ENCODE measurements around the gene MYO7A.

MYO7A gene

DNA sequence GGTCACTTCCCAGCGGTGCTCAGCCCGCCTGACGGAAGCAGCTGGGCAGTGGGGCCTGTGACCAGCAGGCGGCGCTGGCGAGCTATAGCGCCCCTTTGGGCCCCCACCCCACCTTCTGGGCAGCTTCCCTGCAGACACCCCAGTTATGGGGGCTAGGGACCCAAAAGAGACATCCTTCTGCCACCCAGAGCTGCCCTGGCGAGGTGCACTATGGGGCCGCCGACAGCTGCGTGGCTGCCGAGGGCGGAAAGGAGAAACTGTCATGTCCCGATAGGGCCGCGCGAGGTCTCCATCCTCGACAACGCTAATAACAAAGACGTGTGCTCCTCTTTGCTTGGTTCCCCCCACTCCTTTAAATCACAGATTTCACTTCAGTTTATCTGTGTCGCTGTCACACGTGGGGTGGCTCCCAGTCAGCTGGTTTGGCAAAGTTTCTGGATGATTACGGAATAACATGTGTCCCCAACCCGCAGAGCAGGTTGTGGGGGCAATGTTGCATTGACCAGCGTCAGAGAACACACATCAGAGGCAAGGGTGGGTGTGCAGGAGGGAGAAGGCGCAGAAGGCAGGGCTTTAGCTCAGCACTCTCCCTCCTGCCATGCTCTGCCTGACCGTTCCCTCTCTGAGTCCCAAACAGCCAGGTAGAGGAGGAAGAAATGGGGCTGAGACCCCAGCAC lies 673 bp upstream of the MYO7A start:
- Mint-ChIP-seq H3K9me3 (no peaks in the 10 kb centered on the region), H3K4me3 (peak overlapping the region; percentile 64), H3K27ac (no peak overlapping the region), H3K4me1 (peaks cover 21% of the 10 kb centered on the region), H3K36me3 (no peaks in the 10 kb centered on the region)
- DNase-seq (ENCODE audit: low spot score in 2 of 2), result peak; percentile 67 to 82
- ATAC-seq, result peak; percentile 71

DNA sequence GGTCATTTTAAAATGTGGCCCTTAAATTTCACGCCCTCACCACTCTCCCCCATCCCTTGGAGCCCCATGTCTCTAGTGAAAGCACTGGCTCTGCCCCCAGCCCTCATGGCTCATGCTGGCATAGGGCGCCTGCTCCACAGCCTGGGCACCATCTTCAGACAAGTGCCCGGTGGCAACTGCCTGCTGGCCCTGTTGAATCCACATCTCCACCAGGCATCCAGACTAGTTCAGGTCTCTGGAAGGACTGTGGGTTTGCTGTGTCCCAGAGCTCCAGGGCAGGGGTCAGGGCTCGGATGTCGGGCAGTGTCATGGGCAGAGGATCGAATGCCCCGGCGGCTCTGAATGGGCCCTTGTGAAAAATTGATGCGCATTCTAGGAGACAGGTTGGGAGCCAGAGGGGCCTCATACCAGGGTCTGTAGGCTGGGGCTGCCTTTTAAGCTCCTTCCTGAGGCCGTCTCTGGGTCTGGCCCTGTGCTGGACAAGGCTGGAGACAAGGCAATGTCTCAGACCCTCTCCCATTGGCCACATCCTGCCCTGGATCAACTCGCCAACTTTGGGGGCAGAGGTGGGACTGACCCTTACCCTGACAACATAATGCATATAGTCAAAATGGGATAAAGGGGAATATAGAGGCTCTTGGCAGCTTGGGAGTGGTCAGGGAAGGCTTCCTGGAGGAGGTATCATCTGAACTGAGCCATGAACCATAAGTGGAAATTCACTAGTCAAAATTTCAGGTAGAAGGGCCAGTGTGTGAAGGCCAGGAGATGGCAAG lies 1.2 kb downstream of the MYO7A start:
- no peaks in the 10 kb centered on the region for H3K9me3 Mint-ChIP-seq
- no peak for DNase-seq (ENCODE audit: low spot score in 2 of 2)
- H3K36me3 Mint-ChIP-seq, result no peaks in the 10 kb centered on the region
- H3K27ac Mint-ChIP-seq, result no peak overlapping the region
- peaks cover 21% of the 10 kb centered on the region for H3K4me1 Mint-ChIP-seq
- ATAC-seq, result no peak
- no peak overlapping the region for H3K4me3 Mint-ChIP-seq

- no peak for ATAC-seq
- Mint-ChIP-seq H3K9me3 (no peaks in the 10 kb centered on the region), H3K4me3 (no peak overlapping the region), H3K4me1 (peaks cover 23% of the 10 kb centered on the region), H3K36me3 (no peaks in the 10 kb centered on the region), H3K27ac (no peak overlapping the region)
- no peak for DNase-seq (ENCODE audit: low spot score in 2 of 2)
These were observed 2.1 kb downstream of the MYO7A start for GRCh38 chr11:77129842-77130756.

- no peak overlapping the region for H3K27ac Mint-ChIP-seq
- no peaks in the 10 kb centered on the region for H3K36me3 Mint-ChIP-seq
- ATAC-seq (no peak), DNase-seq (ENCODE audit: low spot score in 2 of 2) (no peak)
- no peaks in the 10 kb centered on the region for H3K9me3 Mint-ChIP-seq
- H3K4me3 Mint-ChIP-seq, result no peak overlapping the region
- peaks cover 32% of the 10 kb centered on the region for H3K4me1 Mint-ChIP-seq
These were observed 2.9 kb downstream of the MYO7A start for GRCh38 chr11:77130763-77131513.

GRCh38 chr11:77131560-77131959 lies 3.5 kb downstream of the MYO7A start:
- no peak overlapping the region for H3K4me3 Mint-ChIP-seq
- no peak overlapping the region for H3K27ac Mint-ChIP-seq
- H3K9me3 Mint-ChIP-seq, result no peaks in the 10 kb centered on the region
- no peak for ATAC-seq
- H3K4me1 Mint-ChIP-seq, result peaks cover 32% of the 10 kb centered on the region
- DNase-seq (ENCODE audit: low spot score in 2 of 2), result no peak
- no peaks in the 10 kb centered on the region for H3K36me3 Mint-ChIP-seq

GRCh38 chr11:77135069-77135468 lies 7.0 kb downstream of the MYO7A start:
- Mint-ChIP-seq H3K27ac (no peak overlapping the region), H3K4me1 (peaks cover 23% of the 10 kb centered on the region), H3K4me3 (no peak overlapping the region), H3K9me3 (no peaks in the 10 kb centered on the region), H3K36me3 (no peaks in the 10 kb centered on the region)
- ATAC-seq (no peak), DNase-seq (ENCODE audit: low spot score in 2 of 2) (no peak)

- H3K36me3 Mint-ChIP-seq, result no peaks in the 10 kb centered on the region
- H3K9me3 Mint-ChIP-seq, result no peaks in the 10 kb centered on the region
- no peak for DNase-seq (ENCODE audit: low spot score in 2 of 2)
- peak overlapping the region; percentile 14 for H3K27ac Mint-ChIP-seq
- H3K4me1 Mint-ChIP-seq, result peaks cover 23% of the 10 kb centered on the region
- peak; percentile 81 for ATAC-seq
- H3K4me3 Mint-ChIP-seq, result no peak overlapping the region
These were observed 8.0 kb downstream of the MYO7A start for GRCh38 chr11:77136074-77136473.

- peak overlapping the region; percentile 14 for H3K27ac Mint-ChIP-seq
- peaks cover 2% of the 10 kb centered on the region for H3K36me3 Mint-ChIP-seq
- ATAC-seq, result no peak
- H3K4me1 Mint-ChIP-seq, result peaks cover 28% of the 10 kb centered on the region
- H3K9me3 Mint-ChIP-seq, result no peaks in the 10 kb centered on the region
- H3K4me3 Mint-ChIP-seq, result no peak overlapping the region
- no peak for DNase-seq (ENCODE audit: low spot score in 2 of 2)
These were observed 8.9 kb downstream of the MYO7A start for GRCh38 chr11:77136784-77137420.

- H3K36me3 Mint-ChIP-seq, result peaks cover 5% of the 10 kb centered on the region
- peaks cover 33% of the 10 kb centered on the region for H3K4me1 Mint-ChIP-seq
- no peak for DNase-seq (ENCODE audit: low spot score in 2 of 2)
- H3K4me3 Mint-ChIP-seq, result no peak overlapping the region
- ATAC-seq, result no peak
- no peaks in the 10 kb centered on the region for H3K9me3 Mint-ChIP-seq
- H3K27ac Mint-ChIP-seq, result no peak overlapping the region
These were observed 9.4 kb downstream of the MYO7A start for GRCh38 chr11:77137421-77137820.

GRCh38 chr11:77138106-77138649 lies 10.1 kb downstream of the MYO7A start:
- Mint-ChIP-seq H3K36me3 (peaks cover 5% of the 10 kb centered on the region), H3K4me1 (peaks cover 41% of the 10 kb centered on the region), H3K27ac (no peak overlapping the region), H3K4me3 (no peak overlapping the region), H3K9me3 (no peaks in the 10 kb centered on the region)
- no peak for ATAC-seq
- no peak for DNase-seq (ENCODE audit: low spot score in 2 of 2)

- ATAC-seq (no peak), DNase-seq (ENCODE audit: low spot score in 2 of 2) (no peak)
- H3K27ac Mint-ChIP-seq, result no peak overlapping the region
- peaks cover 48% of the 10 kb centered on the region for H3K4me1 Mint-ChIP-seq
- H3K4me3 Mint-ChIP-seq, result no peak overlapping the region
- H3K36me3 Mint-ChIP-seq, result peaks cover 5% of the 10 kb centered on the region
- no peaks in the 10 kb centered on the region for H3K9me3 Mint-ChIP-seq
These were observed 11.2 kb downstream of the MYO7A start for GRCh38 chr11:77139201-77139600.

DNA sequence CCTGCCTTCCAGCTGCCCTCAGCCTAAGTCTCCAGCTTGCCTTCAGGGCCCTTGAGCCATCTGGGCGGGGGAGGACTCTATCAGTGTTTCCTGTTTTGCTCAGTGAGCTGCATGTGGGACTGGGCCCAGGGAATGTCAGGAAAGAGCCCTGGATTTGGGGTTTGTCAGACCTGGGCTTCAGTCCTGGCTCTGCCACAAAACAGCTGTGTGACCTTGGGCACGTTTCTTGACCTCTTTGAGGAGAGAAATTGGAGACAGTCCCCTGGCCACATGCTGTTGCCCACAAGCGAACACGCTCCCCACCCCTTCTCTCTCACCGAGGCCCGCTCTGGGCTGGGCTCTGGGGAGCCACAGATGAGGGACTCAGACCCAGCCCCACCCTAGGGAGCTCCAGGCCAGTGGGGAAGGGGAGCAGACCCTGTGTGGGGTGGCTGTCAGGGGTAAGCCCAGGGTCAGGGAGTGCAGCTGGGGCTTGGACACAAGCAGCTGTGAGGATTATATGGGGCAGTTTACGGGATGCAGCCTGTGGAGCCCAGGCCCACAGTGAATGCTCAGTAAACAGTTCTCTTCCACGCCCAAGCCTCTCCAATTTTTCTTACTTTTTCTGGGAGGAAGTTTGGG lies 12.3 kb downstream of the MYO7A start:
- DNase-seq (ENCODE audit: low spot score in 2 of 2), result no peak
- ATAC-seq, result no peak
- no peak overlapping the region for H3K27ac Mint-ChIP-seq
- H3K9me3 Mint-ChIP-seq, result no peaks in the 10 kb centered on the region
- peaks cover 43% of the 10 kb centered on the region for H3K4me1 Mint-ChIP-seq
- H3K4me3 Mint-ChIP-seq, result no peak overlapping the region
- peaks cover 5% of the 10 kb centered on the region for H3K36me3 Mint-ChIP-seq

GRCh38 chr11:77141034-77141433 lies 13.0 kb downstream of the MYO7A start:
- Mint-ChIP-seq H3K27ac (no peak overlapping the region), H3K9me3 (no peaks in the 10 kb centered on the region), H3K4me1 (peaks cover 36% of the 10 kb centered on the region), H3K36me3 (peaks cover 5% of the 10 kb centered on the region), H3K4me3 (no peak overlapping the region)
- ATAC-seq, result peak; percentile 77
- no peak for DNase-seq (ENCODE audit: low spot score in 2 of 2)

DNA sequence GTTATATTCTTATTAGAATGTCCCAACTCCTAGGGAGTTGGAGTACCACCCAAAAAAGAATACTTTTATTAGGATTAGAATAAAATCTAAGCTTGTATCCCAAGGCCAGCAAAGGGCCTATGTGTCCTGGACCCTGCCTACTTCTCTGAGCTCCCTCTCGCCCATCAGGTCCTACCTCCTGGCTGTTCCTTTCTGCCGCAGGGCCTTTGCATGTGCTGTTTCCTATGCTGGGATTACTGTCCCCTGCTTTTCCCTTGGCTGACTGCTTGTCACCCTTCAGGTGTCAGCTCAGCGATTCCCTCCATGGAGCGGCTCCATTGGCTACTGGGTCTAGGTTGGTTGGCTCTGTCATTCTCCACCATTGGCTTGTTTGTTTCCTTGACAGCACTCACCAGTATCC lies 13.4 kb downstream of the MYO7A start:
- H3K27ac Mint-ChIP-seq, result peak overlapping the region; percentile 63
- peaks cover 31% of the 10 kb centered on the region for H3K4me1 Mint-ChIP-seq
- H3K36me3 Mint-ChIP-seq, result peaks cover 5% of the 10 kb centered on the region
- H3K9me3 Mint-ChIP-seq, result no peaks in the 10 kb centered on the region
- H3K4me3 Mint-ChIP-seq, result no peak overlapping the region
- no peak for DNase-seq (ENCODE audit: low spot score in 2 of 2)
- ATAC-seq, result no peak
